ENCODE measurements around the gene TUBAL3. TPM values are rescaled to one million over a fixed set of nuclear protein-coding genes. Genes with fewer than 3 reads are reported as not detected.

The TUBAL3 gene
- total and polyA plus RNA-seq, 9 of the 15 experiments (the other 6 are each of a cell fraction or from before 2014, with no cell fraction given): 5.5 to 10.1 (median 6.9) TPM

- TF ChIP-seq, protein P1, sequence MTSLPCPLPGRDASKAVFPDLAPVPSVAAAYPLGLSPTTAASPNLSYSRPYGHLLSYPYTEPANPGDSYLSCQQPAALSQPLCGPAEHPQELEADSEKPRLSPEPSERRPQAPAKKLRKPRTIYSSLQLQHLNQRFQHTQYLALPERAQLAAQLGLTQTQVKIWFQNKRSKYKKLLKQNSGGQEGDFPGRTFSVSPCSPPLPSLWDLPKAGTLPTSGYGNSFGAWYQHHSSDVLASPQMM (CRISPR knock-in tag; IDR thresholded peaks at IDR 0.05): no peak
- no peak for TF ChIP-seq SPI1 (IDR thresholded peaks at IDR 0.05; ENCODE audit: borderline replicate concordance, low read depth, low read length)
- no peak for TF ChIP-seq FOXP1 (CRISPR knock-in tag; IDR thresholded peaks at IDR 0.05)
- TF ChIP-seq L3MBTL2 (IDR thresholded peaks at IDR 0.05): no peak
- TF ChIP-seq NR2F6 (CRISPR knock-in tag; IDR thresholded peaks at IDR 0.05): no peak
- no peak for TF ChIP-seq ATF3 (IDR thresholded peaks at IDR 0.05)
- no peak for TF ChIP-seq ATF3 (CRISPR knock-in tag; conservative IDR thresholded peaks at IDR 0.05)
- TF ChIP-seq, protein P2, sequence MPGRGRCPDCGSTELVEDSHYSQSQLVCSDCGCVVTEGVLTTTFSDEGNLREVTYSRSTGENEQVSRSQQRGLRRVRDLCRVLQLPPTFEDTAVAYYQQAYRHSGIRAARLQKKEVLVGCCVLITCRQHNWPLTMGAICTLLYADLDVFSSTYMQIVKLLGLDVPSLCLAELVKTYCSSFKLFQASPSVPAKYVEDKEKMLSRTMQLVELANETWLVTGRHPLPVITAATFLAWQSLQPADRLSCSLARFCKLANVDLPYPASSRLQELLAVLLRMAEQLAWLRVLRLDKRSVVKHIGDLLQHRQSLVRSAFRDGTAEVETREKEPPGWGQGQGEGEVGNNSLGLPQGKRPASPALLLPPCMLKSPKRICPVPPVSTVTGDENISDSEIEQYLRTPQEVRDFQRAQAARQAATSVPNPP (IDR thresholded peaks at IDR 0.05; ENCODE audit: borderline replicate concordance, insufficient read depth, insufficient read length): no peak
- no peak for TF ChIP-seq SP2 (IDR thresholded peaks at IDR 0.05; ENCODE audit: extremely low read depth, low read depth, low read length, poor library complexity, severe bottlenecking)
- TF ChIP-seq ELK3 (CRISPR knock-in tag; IDR thresholded peaks at IDR 0.05): no peak
- no peak for TF ChIP-seq XRCC5 (IDR thresholded peaks at IDR 0.05; ENCODE audit: low read depth, low read length)
- no peak for TF ChIP-seq ZNF551 (CRISPR knock-in tag; IDR thresholded peaks at IDR 0.05)
- TF ChIP-seq DIDO1 (tag; IDR thresholded peaks at IDR 0.05; ENCODE audit: low read depth): no peak
- TF ChIP-seq, protein P3, sequence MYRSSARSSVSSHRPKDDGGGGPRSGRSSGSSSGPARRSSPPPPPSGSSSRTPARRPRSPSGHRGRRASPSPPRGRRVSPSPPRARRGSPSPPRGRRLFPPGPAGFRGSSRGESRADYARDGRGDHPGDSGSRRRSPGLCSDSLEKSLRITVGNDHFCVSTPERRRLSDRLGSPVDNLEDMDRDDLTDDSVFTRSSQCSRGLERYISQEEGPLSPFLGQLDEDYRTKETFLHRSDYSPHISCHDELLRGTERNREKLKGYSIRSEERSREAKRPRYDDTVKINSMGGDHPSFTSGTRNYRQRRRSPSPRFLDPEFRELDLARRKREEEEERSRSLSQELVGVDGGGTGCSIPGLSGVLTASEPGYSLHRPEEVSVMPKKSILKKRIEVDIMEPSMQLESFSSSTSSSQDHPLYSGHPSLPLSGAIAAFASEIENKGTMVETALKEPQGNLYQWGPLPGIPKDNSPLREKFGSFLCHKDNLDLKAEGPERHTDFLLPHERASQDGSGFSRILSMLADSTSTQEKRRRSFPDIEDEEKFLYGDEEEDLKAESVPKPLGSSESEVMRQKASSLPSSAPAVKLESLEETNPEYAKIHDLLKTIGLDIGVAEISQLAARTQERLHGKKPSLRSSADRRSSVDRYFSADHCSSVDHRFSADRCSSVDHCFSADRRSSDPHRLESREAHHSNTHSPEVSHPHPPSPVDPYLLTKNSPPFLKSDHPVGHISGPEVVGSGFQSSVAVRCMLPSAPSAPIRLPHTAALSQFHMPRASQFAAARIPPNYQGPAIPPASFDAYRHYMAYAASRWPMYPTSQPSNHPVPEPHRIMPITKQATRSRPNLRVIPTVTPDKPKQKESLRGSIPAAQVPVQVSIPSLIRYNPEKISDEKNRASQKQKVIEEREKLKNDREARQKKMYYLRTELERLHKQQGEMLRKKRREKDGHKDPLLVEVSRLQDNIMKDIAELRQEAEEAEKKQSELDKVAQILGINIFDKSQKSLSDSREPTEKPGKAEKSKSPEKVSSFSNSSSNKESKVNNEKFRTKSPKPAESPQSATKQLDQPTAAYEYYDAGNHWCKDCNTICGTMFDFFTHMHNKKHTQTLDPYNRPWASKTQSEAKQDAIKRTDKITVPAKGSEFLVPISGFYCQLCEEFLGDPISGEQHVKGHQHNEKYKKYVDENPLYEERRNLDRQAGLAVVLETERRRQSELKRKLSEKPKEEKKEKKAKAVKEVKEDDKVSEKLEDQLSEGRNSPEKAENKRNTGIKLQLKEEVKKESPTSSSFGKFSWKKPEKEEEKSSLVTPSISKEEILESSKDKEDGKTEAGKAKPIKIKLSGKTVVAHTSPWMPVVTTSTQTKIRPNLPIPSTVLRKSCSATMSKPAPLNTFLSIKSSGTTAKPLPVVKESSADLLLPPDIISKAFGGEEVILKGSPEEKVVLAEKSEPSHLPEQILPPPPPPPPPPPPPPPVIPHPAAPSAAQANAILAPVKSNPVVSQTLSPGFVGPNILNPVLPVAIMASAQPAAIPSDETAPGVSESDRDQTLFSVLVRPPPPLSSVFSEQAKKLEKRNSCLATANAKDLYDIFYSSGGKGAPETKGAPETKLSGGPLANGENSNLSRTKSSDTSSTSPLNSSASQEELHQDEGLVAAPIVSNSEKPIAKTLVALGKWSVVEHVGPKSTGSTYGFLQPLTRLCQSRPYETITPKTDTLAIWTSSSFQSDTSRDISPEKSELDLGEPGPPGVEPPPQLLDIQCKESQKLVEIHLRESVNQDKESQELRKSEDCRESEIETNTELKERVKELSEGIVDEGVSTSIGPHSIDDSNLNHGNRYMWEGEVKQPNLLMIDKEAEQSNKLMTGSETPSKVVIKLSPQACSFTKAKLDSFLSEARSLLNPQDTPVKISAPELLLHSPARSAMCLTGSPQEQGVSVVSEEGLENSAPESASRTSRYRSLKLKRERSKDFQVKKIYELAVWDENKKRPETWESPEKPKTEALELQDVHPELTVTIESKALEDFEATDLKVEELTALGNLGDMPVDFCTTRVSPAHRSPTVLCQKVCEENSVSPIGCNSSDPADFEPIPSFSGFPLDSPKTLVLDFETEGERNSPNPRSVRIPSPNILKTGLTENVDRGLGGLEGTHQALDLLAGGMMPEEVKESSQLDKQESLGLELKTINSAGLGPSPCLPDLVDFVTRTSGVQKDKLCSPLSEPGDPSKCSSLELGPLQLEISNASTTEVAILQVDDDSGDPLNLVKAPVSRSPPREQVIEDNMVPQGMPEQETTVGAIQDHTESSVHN (IDR thresholded peaks at IDR 0.05; ENCODE audit: borderline replicate concordance in 1 of 2, low read depth in 1 of 2): no peak
- TF ChIP-seq RCOR1 (IDR thresholded peaks at IDR 0.05; ENCODE audit: borderline replicate concordance in 1 of 2, low read depth in 2 of 2, low read length in 2 of 2): no peak
- TF ChIP-seq TEAD2 (tag; IDR thresholded peaks at IDR 0.05): no peak
Observed at GRCh38 chr10:5390607-5391205, 13.9 kb downstream of the TUBAL3 start (continued).

All from K562 (cell line).